GM08714 (cell line): Measurements from ENCODE around the gene LCN1.

Experiments
- H3K4me3 ChIP-seq: fragments of 200-500 bp; sonication (Bioruptor generic); 2 replicates; pipeline ENCODE4 v1.5.1; 2014; ENCODE audit warnings: mild to moderate bottlenecking, low read length, inconsistent platforms
- ZNF274 ChIP-seq: IDR thresholded peaks from 2 replicates; pipeline ENCODE4 v1.6.1; 2012; ENCODE audit warnings: mild to moderate bottlenecking, low read depth, low read length

Gene LCN1

GRCh38 chr9:135520916-135521607 lies at the start of gene LCN1:
LCN1 (plus strand) TSS chr9:135521440; CDS start chr9:135521498, 58 bp downstream.
- H3K4me3 ChIP-seq = no peak within 1 kb of the TSS

GRCh38 chr9:135471791-135472640 lies 49.2 kb upstream of the LCN1 start:
- no peak for TF ChIP-seq ZNF274
- no peak overlapping the region for H3K4me3 ChIP-seq

More at GRCh38 chr9:135520916-135521607, at the start of gene LCN1:
- no peak for TF ChIP-seq ZNF274

GRCh38 chr9:135473972-135474543 lies 47.2 kb upstream of the LCN1 start:
- no peak overlapping the region for H3K4me3 ChIP-seq
- TF ChIP-seq ZNF274 = no peak

- TF ChIP-seq ZNF274 = no peak
- no peak overlapping the region for H3K4me3 ChIP-seq
Measured at GRCh38 chr9:135474915-135475314, 46.3 kb upstream of the LCN1 start.

GRCh38 chr9:135476561-135477355 lies 44.5 kb upstream of the LCN1 start:
- no peak overlapping the region for H3K4me3 ChIP-seq
- no peak for TF ChIP-seq ZNF274

GRCh38 chr9:135478191-135478590 lies 43.0 kb upstream of the LCN1 start:
- H3K4me3 ChIP-seq = no peak overlapping the region
- no peak for TF ChIP-seq ZNF274

GRCh38 chr9:135478829-135479468 lies 42.3 kb upstream of the LCN1 start:
- H3K4me3 ChIP-seq = peak overlapping the region; percentile 32; the same call in 1 of the 2 replicates
- no peak for TF ChIP-seq ZNF274

- no peak for TF ChIP-seq ZNF274
- H3K4me3 ChIP-seq = peak within 1 kb of the TSS; percentile 67
Measured at GRCh38 chr9:135479469-135480052, 41.7 kb upstream of the LCN1 start, which contains the start of gene PPP1R26. PPP1R26 (plus strand) TSS chr9:135479782; CDS start chr9:135484511, 4,729 bp downstream.

GRCh38 chr9:135480071-135480939 lies 40.9 kb upstream of the LCN1 start:
- TF ChIP-seq ZNF274 = no peak
- peak overlapping the region; percentile 67 for H3K4me3 ChIP-seq

- peak overlapping the region; percentile 67; the same call in 1 of the 2 replicates for H3K4me3 ChIP-seq
Measured at GRCh38 chr9:135480940-135481310, 40.3 kb upstream of the LCN1 start.

GRCh38 chr9:135482015-135482754 lies 39.1 kb upstream of the LCN1 start:
- no peak overlapping the region for H3K4me3 ChIP-seq
- no peak for TF ChIP-seq ZNF274

More at GRCh38 chr9:135480940-135481310, 40.3 kb upstream of the LCN1 start:
- TF ChIP-seq ZNF274 = no peak
